Stimulated activated CD8-positive, alpha-beta memory T cell treated with anti-CD3 and anti-CD28 coated beads, Interleukin-4, amount 100 ng/mL, for 48 hours (primary cell): ENCODE measurements around the gene GNRHR.
"Not testable (repeated sequence)": the region's sequence is repeated elsewhere in the genome, so short reads cannot be mapped to it uniquely, and the experiment has no call there.

Source experiments
- DNase-seq: peaks from one replicate; pipeline ENCODE4 v3.0.0-alpha.2; 2020

GNRHR gene, protein sequence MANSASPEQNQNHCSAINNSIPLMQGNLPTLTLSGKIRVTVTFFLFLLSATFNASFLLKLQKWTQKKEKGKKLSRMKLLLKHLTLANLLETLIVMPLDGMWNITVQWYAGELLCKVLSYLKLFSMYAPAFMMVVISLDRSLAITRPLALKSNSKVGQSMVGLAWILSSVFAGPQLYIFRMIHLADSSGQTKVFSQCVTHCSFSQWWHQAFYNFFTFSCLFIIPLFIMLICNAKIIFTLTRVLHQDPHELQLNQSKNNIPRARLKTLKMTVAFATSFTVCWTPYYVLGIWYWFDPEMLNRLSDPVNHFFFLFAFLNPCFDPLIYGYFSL

DNA sequence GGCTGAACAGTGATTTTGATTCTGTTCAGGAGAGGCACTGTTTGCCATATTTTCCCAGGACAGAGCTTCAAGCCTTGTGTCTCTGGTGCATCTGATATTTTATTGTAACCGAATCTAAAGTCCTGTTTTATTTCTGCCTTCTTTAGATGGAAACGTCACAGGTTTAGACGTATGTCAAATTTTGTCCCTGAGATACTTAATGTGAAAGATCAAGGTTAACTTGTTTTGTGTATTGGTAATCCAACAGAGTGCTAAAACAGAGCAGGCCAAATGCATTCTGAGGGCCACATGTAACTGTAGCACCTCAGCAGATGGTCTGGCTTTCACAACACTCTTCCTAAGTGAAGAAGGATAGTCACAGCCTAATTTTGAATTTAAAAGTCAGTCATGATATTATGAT lies at the start of gene GNRHR:
TSS of gene GNRHR (minus strand) at position 101 of the 400 bp plus-strand sequence. CDS start at position 48, 53 bp downstream.
- DNase-seq: no peak

DNA sequence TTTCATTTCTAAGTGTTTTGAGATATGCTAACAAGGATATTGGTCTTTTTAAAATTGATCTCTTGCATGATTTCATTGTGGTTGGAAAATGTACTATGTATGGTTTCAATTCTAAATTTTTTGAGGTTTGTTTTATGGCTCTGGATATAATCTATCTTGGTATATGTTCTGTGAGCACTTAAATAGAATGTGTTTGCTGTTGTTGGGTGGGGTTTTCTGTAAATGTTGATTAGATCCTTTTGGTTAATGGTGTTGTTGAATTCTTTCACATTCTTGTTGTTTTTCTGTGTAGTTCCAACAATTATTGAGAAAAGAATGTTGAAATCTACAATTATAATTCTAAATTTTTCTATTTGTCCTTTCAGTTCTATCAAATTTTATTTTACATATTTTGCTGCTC lies 42.6 kb upstream of the GNRHR start:
- DNase-seq: no peak

DNA sequence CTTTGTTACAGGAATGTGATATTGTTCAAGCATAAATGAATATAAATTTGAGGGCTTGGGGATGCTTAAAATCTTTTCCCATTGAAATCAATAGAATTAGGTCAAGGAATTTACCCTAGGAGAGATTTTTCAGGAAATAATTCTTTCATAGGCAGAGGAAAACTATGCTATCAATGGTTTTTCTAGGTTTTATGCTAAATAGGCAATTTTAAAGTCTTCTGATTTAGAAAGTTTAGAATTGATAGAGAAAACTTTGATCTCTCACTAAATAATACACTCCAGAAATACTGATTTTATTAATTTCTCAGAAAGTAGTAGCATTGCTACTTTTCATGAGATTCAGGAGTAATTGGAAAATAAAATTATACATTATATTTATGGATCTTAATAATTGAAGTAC lies 36.5 kb upstream of the GNRHR start:
- DNase-seq: no peak

DNA sequence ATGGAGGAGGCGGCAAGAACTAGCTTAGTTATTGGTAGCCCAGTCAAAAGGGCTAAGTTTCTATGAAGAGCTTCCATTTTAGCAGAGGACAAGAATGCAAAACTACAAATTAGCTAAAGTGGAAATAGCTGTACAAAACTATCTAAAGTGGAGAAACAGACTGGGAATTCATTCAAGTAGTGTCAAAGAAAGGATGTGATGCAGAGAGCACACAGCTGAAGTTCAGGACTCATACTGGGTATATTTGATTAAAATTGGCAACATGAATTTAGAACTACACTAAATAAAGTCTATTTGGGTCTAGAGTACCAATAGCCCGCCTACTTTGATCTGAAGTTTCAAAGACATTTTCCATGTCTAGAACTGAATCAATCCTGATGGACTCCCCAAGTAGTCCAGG lies 33.1 kb upstream of the GNRHR start:
- no peak for DNase-seq

DNA sequence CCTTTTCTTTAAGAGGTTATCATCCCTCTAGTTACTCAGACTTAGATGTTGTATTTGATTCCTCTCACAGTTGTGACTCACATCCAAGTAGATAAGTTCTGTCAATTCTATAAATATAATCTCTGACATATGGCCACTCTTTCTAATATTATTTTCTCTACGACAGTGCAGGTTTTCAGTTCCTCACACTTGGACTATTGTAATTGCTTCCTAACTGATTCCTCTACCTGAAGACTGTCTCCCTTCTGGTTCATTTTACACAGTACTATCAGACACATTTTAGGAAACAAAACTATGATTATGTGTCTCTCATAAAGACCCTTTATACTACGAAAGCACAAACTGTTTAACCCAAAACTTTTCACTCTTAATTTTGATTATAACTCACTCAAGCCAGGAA lies 31.3 kb upstream of the GNRHR start:
- DNase-seq: no peak

DNA sequence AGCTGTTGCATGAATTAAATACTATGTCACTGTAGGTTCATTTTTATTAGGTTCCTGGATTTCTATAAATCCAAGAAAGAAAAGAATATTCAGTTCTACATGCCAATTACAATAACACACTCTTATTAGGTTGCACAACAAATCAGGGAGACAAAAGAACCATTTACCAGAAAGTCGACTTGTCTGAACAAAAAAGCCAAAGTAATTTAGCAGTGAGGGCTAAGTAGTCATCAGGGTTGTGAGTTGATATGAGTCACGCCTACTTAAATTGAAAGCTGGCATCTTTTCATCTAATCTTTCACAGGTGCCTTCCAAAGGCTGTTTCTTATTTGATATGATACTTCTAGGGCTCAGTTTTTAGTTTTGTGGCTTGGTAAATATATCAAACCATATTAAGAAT lies 25.4 kb upstream of the GNRHR start:
- no peak for DNase-seq

DNA sequence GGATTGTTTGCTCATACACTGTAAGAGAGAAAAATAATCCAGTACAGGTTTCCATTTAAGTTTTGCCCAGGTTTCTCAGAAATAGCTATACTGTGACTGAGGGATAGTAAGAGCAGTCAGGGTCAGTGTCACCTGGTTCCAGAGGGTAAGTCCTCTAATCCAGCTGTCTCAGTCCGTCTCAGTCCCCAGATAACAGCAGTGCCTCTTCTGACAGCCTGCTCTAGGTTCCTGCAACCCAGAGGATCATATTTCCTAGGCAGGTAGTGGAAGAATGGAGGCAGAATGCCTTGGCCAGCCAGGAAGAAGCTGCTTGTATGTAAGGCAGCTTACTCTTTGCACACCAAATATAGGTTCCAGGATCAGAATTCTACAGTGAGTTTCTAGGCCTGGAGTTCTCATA lies 22.6 kb upstream of the GNRHR start:
- DNase-seq: no peak

DNA sequence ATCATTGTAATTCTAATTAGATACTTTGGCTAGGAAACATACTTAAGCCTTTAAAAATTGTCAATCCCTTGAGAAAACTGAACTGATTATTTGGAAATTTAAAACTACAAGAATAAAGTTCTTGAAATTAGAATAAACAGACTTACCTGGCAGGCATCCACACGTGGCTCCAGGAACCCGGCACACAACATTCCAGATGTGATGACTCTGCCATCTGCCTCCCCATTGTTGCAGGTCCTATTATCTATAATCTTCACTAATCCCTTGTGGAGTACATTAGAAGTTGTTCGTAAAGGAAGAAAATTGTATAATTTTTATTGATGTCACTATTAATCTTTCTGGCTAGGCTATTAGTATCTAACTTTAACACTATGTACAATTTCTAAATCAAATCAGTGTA lies 16.2 kb upstream of the GNRHR start:
- no peak for DNase-seq

DNA sequence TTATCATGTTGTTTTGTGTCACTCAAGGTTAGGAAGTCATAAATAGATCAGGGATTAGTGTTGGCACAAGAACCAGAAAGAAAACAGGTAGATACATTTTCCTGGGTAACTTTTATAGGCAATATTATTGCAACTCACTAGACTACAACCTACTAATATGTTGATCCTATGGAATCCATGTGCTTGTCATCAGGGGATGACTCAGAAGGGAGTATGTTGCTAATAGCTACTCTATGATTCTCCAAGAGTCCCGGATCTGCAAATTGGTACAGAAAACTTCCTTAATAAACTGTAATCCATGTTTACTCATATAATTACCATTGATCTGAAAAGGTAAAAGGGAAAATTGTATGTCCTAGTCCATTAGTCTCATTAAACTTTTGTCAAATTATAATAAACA lies 11.7 kb upstream of the GNRHR start:
- DNase-seq: no peak

DNA sequence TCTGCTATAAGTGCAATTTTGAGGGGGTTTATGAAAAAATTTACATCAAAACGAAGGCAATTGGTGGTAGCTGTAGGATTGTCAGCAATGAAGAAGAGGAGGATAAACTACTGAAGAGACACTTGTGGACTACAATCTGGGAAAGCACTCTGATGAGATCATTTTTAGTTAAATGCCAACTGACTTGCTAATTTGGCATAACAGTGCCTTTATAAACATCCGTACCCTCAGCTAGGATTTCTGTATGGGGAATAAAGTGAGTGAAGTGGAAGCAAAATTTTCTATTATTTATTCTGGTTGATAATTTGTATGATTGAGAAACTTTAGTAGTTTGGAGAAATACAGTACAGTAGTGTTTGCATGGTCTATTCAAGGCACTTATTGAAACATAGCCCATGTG lies 11.2 kb upstream of the GNRHR start:
- no peak for DNase-seq

DNA sequence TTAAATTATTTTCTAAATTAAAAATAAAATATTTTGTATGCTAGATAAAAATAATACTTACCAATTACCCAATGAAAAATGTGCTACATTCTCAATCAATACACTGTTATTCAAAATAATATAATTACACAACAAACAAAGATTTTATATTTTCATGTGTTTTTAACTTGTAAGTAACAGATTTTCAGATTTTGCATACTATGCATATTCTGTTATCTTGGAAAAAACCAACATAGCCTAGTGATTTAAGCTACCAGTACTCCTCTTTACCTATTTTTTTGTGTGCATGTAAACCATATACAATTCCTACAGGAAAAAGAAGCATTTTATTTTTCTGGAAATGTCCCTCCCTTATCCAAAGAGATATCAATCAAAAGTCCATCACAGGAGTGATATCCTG lies 10.0 kb upstream of the GNRHR start:
- no peak for DNase-seq

DNA sequence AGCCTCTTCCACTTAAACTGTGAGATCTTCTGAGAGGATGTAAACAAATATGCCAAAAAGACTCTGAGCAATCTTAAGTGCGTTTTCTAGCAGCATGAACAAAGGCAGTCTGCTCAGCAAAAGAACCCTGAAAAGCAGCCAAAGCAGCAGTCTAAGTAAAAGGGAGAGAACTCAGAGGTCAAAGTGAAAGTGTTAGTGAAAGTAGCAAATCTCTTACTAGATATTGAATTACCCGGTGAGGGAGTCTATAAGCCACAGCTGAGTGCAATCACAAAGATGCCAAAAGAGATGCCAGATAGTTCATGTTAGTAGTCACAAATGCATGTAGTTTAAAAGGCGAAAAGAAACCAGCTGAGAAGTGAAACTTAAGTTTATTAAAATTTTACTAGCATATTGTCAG lies 7.9 kb upstream of the GNRHR start:
- no peak for DNase-seq

DNA sequence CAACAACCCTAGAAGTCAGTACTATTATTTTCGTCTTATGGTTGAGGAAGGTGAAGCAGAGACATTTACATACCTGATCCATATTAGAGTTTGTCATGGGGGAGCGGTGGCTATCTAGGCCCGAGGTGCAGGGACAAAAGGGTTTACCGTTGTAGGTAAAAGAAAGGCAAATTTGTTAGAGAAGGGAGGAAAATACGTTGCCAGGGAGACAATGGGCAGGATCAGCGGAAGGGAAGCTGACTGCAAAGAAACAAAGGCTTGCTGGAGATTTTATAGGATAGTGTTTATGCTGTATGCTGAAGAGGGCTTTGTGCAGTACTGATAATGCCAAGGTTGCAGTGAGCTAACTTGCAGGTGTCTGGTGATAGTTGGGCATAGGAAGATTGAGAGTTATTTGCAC lies 2.8 kb upstream of the GNRHR start:
- not testable (repeated sequence) for DNase-seq

DNA sequence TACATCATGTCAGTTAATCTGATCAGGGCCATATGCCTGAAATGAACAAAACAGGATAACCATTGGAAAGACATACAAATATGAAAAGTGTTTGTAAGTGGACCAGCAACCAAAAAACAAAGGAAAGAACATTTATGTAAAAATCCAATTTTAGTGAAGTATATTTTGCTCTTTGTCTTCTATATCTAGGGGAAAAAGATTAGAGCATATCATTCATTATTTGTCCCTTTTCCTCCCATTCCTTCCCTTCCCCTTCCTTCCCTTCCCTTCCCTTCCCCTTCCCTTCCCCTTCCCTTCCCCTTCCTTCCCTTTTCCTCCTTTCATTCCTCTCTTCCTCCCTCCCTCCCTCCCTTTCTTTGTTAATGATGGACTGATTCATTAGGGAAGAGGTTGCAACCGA lies 1.8 kb upstream of the GNRHR start:
- no peak for DNase-seq

DNA sequence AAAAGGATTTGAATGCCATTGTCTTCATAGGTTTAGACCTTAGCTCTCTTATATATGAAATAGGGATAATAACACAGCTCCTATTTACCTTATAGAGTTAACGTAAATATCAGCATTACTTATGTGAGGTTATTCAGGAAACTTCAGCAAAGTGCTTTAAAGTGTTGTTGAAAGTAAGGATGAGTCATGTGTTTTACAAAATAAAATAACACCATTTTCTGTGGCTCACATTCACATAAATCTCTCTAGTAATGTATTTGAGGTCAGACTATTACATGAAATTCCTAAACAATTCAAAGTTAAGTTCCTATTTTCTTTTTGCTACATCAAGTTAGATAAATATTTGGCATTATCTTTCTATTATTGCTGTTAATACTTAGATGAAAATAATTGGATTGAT lies 2.9 kb downstream of the GNRHR start:
- DNase-seq: no peak

DNA sequence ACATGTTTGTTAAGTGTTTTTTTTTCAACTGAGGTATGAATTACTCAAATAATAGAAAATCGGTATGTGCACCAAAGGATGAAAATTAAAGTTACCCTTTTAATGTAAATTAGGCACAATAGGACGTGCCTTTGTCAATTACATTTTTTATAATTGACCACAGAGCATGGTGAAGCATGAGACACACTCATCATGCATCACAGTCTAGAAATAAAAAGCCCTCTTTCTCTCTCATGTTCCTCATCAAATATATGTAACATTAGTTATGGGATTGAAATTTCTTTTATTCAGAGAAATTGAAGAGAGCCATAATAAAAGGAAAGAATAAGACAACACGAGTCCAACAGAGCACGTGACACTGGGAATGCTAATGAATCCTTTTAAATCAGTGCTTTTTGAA lies 3.5 kb downstream of the GNRHR start:
- DNase-seq: no peak

DNA sequence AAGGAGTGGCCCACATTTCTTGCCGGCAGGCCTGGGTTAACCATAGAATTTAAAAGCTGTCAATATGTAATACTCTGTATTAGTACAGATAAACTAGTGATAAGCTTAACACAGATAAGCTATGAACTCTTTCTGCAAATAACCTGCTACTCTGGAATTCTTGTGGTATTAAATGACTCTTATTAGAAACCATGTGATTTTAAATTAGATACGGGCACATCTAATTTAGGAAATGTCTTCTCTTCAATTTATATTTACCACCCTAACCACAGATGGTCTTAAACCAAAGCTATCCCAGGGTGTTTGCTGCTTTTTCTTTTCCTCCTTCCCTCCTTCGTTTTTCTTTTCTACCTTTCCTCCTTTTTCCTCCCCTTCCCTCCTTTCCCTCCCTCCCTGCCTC lies 4.9 kb downstream of the GNRHR start:
- DNase-seq: no peak

DNA sequence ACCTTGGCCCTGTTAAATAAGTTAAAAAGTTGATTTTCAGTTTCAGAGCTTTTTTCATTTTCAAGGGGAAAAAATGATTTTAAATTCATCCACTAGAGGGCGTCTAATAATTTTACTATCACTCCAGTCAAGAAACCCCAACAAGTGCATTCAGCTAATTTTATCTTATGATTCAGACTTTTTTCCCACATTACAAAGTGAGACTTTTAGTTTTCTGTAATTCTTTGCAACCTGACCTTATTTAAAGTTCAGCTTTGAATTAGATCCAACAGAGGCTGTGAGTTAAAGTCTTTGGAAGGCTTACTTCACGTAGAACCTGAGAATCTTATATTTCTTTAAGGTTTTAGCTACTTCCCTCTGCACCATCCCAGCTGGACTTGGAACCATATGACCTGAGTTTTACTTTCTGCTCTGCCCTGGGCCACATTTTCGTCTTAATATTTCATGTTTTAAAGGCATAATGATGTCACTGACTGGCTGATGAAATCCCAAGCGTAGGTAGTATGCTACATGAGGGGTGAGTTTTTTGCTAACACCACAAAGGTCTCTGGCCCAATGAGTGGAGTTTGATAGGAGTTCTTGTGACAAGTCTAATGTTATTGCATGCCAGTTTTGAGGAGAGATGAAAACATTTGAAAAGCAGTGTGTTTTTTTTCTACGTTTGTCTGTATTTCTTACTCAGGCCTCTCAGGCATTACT lies 7.2 kb downstream of the GNRHR start:
- DNase-seq: no peak

DNA sequence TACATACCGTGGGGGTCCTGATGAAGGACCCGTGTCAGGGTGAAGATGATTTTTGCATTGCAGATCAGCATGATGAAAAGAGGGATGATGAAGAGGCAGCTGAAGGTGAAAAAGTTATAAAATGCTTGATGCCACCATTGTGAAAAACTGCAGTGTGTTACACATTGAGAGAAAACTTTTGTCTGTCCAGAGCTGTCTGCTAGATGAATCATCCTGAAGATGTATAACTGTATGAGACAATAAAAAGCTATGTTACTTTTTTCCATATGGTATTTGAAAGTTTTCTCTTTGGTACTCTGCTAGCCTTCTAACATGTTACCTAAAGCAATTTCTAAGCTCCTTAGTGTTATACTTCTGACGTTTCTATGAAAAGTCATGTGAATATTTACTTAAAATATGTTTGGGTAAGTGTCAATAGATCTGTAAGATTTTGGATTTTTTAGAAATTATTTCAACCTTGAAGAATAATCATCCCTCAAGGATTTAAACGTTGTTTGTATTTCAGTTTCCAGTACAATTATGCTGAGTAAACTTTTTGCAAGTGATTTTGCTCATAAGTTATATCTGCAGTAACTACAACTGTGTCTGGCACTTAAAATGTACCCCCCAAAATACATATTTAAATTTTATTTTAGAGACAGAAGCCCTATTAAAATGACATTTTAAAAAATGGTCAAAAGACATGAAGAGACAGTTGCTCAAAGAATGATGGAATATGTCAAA lies 9.5 kb downstream of the GNRHR start:
- DNase-seq: no peak

DNA sequence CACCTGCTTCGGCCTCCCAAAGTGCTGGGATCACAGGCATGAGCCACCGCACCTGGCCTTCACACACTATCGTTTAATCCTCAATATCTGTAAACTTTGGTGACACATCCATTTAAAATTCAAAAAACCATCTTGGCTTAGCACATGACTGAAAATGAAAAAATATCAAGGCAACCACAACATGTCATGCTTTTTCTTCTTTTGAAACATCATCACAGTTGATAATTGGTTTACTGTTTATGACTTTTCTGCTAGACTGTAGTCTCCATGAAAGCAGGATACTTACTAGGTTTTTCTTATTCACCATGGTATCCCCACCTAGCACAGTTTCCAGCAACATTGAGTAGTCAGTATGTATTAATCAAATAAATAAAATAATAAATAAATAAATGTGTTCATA lies 11.0 kb downstream of the GNRHR start:
- no peak for DNase-seq

DNA sequence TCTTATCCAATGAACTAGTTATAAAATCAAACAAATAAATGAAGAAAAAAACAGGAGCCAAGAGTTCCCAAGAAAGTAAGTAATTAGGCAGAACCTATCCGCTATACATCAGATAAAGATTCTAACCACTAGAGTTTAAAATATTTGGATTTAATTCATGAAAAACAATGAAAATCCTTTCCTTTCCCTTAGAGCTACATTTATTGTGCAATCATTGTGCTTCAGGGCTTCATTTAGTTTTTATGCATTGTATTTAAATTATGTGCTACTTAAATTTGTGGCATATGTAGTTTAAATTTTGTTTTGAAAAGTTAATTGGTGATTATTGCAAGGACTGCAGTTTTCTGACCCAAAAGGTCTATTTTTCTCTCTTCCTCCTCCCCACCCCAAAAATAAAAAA lies 17.9 kb downstream of the GNRHR start:
- no peak for DNase-seq

DNA sequence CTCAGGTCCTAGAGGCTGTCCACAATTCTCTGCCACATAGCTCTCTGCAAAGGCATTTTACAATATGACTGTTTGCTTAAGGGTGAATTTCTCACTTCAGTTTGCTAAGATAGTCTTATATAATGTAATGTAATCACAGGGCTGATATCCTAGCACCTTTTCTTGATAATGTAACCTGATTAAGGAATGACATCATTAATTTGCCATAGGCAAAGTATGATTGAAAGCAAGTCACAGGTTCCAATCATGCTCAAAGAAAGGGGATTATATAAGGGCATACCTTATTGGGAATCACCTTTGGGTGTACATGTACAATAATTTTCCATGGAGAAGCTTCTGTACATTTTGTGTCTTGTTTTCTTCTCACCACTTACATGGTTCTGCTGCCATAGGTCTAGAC lies 18.9 kb downstream of the GNRHR start:
- no peak for DNase-seq

DNA sequence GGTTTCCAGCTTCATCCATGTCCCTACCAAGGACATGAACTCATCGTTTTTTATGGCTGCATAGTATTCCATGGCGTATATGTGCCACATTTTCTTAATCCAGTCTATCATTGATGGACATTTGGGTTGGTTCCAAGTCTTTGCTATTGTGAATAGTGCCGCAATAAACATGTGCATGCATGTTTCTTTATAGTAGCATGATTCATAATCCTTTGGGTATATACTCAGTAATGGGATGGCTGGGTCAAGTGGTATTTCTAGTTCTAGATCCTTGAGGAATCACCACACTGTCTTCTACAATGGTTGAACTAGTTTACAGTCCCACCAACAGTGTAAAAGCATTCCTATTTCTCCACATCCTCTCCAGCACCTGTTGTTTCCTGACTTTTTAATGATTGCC lies 23.7 kb downstream of the GNRHR start:
- not testable (repeated sequence) for DNase-seq
